DMS 273 treated with DMSO at 0.1 percent for 48 hours (cell line): ENCODE results near the gene DLL1.

Experiments used
- DNase-seq: peaks from one replicate; lab custom pipeline; 2025; lab: John Stamatoyannopoulos, UW

Gene DLL1

DNA sequence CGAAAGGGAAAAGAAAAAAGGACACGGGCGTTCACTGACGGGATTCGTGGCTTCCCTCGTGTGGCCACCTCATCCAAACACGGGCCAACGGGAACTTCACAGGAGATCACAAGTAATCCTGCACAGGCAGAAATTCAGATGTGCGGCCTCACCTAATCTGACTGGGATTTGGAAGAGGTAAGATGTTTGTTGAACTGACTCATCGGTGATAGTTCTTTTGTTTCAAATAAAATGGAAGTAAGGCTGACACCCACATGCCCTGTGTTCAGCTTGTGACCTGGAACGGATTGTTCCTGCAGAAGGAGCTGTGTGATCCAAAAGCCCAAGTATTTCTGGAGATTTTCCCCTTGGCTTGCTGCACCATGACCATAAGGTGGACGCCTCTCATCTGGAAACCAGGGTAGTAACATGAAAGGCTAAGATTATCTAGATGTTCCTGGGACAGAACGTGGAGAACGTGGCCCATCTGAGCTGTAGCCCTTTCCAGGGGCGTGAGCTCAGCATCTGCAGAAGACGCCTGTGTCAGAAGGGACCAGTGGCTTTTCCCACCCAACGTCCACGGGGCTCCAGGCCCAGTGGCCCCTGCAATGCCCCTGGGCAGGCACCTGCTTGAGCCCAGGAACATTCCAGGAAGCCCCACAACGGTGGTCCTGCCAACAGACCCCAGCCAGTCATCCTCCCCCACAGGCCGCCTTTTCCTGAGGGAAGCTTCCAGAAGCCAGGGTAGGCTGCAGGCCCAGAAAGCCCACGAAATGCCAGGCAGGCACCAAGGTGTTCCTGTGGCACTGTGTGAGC is 39.7 kb downstream of the DLL1 start:
- no peak for DNase-seq

DNA sequence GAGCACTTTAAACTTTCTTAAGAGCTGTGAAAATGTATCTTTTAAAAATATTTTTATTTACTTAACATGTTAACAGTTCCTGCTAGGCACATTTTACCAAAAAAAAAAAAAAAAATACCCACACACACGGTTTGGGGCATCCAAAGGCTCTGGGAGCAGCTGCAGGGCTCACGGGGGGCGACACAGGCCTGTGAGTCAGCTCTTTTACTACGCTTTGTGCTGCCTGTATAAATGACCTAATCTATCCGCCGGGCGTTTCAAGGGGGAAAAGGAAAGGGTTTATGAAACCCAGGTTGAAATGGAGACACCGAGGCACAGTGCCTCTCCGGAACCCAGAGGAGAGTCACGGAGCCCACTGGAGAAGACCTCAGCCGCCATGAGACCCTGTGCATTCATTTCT is 40.4 kb downstream of the DLL1 start:
- no peak for DNase-seq

DNA sequence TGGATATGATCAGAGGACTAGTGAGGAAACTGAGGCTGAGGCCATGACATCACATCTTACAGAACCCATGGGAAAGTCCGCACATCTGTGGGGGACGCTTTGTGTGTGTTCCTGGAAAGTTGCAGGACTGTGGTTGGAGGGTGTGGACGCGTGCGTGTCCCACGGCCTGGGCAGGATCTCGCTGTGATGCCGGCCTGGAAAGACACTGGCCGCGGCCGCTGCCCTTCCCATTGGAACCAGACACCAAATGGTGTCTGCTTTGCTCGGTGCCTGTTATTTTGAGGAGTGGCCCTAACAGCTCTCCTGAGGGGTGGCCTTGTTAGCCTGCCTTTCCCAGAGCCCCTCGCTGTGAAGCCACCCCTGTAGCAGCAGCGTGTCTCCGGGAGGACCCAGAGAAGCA is 41.1 kb downstream of the DLL1 start:
- no peak for DNase-seq

DNA sequence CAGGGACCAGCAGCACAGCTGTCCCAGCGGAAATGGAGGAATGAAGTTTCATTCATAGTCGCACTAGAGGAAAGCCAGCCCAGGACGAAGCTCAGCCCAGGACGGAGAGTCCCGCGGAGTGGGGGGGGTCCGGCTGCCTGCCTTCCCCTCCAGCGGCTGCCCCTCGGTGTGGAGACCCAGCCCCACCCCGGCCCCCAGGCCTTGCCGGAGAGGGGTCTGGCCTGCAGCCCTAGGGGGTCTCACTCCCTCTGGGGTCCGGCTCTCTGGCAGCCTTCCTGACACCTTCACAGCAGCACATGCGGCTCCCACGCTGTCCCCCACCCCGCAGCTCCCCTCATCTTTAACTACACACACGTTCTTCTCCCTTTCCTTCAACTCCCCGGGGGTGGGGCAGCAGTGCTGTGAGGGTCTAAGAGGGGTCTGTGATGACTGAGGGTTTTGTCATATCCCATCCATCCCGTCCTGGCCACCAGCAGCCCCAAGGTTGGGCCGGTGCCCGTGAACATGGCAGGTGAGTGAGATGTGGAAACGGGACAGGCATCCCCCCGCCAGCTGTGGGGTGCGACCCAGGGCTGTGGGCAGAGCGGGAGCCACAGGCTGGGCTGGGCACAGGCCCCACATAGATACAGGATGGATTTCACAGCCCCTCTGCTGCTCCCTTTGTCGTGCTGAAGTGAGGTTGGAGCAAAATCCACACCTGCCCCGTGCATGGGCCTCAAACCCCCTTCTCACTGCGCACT is 41.8 kb downstream of the DLL1 start:
- DNase-seq: no peak

DNA sequence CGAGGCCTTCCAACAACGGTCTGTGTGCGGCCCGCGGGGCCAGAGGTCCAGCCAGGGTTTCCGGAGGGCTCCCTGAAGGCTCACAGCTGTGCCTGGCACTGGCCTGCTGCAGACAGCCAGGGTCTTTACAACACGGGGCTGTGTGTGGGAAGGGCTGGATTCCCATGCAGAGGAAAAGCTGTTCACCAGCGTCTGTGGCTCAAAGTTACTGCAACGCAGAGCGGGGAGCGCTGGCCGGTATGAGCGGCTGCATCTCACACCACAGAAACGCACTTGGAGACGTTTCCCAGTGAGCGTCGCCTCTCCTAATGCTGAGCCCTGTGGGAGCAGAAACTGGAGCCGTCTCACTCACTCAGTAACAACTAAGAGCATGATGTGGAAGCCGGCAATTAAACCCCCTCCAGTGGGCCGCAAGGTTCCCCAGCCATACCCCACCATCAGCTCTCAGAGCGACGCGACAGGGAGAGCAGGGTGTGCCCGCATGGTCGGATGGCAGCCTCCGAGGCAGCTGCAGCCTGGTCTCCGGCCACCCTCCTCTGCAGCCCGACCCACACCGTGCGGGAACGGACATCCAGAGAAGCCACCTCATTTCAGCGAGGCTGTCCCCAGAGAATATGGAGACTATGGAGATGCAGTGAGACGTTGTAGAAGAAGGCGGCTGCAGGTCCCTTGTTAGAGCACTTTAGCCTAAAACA is 42.6 kb downstream of the DLL1 start:
- no peak for DNase-seq

DNA sequence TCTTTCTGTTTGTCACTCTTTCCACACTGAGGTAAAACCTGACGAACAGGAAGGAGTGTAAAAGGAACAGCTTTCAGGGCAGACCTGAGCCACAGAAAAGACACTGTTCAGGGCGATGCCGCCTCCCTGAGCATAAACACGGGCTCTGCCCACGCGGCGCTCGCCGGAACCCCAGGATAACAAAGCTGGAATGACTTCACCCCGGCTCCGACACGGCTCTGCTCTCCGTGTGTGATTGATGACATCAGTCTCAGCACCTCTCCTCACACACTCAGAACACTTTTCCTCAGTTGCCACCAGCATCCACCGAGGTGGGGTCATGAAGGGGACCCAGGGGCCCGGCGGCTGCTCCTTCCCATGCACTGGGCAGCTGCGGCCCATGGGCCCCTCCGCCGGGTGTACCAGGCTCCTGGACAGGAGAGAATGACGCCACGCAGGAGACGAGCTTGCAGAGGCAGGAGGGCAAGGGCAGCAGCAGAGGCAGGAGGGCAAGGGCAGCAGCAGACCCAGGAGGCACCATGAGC is 43.6 kb downstream of the DLL1 start:
- DNase-seq: no peak

DNA sequence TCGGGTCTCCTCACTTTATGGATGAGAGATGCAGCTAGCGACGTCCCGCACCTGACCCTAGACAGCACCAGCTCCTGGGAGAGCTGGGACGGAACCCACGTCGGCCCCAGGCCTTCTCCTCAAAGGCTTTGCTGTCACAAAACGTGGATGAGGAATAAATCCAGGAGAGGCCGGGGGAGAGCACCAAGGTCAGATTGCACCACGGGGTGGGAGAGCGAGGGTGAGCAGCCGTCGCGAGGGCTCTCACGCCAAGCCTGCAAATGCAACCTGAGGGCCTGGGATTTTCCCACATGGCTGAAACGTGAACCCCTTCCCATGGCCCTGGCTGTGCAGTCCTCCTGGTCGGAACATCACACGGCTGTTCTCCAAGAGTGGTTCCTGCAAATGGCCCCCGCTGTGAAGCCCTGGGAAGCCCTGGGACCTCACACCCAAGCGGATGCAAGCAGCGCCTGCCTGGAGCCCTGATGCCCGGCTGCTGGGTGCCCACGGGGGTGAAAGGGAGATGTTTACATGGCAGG is 45.3 kb downstream of the DLL1 start:
- DNase-seq: no peak

DNA sequence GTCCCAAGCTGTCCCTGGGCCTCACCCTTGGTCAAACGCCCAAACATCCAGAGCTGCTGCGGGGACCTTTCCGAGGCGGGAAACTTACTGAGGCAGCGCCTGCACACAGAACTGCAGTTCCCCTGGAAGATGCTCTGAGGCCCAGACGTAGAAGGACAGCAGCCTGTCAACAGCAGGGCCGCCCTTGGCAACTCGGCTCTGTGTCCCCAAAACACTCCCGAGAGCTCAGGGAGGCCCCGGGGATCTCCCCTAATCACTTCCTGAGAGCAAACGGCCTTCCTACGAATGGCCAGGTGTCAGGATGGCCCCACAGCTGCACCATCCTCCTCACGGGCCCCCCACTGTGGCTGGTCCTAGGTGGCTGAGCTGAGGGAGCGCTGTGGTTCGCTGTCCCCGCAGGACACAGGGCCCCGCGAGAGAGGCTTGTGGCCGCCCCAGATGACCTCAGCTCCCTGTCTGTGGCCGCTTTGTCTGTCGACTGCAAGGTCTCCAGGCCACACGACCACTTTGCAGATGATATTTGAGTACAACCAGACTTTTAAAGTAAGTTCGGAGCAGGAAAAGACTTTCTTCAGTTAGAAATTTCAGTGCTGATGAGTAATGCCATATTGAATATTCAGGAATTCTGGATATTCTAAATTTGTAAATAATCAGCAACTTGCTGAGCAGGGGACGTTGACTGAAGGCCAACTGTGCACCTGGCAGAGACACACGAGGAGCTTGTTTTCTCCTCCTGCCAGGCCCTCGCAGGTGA is 46.0 kb downstream of the DLL1 start:
- DNase-seq: no peak

DNA sequence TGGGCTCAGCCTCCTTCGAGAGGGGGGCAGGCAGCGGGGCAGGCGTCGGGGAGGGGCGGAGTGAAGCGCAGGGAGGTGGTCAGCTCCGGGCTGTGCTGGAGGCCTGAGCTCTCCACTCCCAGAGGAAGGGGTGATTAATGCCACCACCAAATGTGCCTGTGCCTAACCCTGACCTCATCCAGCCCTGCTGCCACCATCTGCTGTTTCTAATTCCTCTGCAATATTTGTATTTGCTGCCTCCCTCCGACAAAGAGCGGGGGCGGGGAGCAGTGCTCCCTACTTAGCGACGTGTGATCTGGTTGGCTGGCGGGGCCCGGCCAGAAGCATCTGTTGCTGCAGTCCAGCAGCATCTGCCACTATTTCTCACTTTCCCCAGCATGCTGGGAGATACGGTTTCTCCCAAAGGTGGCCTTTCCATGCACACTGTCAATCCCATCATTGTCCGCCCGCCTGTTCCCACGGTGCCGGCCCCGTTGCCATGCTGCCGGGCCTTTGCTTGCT is 47.0 kb downstream of the DLL1 start:
- peak; percentile 96 for DNase-seq

DNA sequence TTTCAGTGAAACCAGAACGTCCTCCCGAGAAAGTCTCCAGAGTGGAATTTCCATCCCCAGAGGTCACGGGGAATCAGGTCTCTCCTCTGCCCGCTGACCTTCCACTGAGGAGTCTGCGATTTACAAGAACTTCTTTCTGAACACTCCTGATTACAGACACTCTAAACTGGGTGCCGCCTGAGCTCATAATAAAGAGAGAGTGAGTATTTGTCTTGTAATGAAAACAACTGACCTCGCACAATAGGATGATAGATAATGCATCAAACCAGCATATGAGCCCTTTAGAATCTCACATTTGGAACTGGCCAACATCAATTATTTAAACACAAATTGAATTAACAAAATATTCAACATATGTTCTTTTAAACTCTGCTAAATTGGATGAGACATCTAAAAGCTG is 47.5 kb downstream of the DLL1 start:
- no peak for DNase-seq

DNA sequence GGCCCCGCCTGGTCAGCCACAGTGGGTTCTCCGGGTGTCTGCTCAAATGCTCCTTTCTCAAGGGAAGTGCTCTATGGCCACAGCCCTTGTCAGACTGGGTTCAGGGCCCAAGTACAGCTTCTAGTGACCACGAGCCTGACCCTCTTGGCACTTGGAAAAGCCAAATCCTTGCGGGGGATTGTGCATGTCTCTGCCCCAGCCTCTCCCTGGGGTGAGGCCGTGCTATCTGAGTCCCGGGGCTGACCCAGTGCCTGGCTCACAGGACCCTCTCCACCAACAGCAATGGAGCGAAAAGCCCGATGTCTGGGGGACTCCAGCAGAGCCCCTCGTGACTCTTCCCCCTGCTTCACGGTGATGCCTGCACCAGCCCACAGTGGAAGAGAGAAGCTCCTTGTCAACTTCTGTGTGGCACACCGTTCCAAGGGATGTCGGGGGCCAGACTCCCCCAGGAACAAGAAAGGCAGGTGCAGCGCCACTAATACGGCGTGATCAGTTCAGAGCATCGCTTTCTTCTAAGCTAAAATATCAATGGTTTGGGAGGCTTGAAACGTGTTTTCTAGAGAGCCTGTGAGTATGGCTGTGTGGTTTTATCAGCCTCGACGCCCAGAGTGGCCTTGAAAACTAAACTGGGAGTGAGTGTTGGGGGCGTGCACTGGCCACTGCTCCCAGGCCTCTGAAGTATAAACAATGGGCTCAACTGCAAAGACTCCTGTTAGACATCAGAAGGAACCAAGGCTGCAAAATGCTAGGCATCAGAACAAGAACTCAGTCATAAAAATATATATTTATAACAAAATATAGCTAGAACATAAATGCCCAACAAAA is 51.9 kb downstream of the DLL1 start:
- no peak for DNase-seq

DNA sequence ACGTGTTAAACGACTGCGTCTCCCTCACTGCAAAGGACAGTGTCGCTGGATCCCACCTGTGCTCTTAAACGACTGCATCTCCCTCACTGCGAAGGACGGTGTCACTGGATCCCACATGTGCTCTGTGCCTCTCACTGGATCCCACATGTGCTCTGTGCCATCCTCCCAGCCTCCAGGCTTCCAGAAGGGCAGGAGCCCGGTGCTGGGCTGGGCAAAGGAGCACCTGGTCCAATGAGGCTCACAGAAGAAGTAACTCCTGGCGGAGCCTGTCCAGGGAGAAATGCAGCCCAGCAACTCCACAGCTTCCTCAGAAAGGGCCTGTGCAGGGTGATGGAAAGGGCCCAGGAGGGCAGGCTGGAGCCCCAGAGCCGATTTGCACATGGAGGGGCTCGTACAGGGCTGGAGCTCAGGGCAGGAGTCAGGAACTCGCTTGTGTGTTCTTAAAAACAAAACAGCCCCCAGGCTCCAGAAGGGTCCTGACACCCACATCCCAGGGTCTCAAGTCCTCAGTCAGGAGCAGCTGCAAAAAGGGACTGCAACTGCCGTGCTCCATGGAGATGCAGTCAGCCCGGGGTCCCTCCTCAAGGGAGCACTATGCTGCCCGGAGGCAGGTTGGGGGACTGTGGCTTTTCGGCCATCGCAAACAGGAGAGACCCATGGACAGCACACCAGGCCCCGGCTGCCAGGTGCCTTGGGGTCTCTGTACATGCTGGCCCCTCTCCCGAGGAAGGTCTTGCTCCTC is 52.7 kb downstream of the DLL1 start:
- no peak for DNase-seq

DNA sequence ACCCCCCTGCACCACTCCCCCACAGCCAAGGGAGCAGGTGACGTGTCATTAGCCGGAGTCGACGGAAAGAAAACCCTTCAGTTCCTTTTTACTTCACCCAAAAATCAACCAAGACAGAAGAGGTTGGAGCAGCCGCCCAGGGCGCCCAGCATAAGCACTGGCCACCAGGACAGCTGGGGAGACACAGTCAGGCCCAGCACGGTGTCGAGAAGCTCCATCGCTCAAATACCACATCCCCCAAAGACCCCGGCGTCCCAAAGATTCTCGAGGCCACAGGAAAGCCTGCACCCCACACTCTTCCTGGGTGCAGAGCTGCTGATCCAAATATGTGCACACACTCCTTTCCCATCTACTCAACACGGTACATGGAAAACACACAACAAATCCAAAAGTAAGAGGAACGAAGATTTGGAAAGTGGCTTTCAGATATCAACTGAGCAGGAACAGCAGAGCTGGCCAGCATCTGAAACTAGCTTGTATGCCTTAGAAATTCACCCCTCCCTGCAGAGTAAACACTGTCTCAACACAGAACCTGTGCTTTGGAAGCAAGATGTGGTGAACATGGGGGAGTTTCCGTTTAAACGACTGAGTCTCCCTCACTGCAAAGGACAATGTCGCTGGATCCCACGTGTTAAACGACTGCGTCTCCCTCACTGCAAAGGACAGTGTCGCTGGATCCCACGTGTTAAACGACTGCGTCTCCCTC is 54.6 kb downstream of the DLL1 start:
- DNase-seq: no peak

DNA sequence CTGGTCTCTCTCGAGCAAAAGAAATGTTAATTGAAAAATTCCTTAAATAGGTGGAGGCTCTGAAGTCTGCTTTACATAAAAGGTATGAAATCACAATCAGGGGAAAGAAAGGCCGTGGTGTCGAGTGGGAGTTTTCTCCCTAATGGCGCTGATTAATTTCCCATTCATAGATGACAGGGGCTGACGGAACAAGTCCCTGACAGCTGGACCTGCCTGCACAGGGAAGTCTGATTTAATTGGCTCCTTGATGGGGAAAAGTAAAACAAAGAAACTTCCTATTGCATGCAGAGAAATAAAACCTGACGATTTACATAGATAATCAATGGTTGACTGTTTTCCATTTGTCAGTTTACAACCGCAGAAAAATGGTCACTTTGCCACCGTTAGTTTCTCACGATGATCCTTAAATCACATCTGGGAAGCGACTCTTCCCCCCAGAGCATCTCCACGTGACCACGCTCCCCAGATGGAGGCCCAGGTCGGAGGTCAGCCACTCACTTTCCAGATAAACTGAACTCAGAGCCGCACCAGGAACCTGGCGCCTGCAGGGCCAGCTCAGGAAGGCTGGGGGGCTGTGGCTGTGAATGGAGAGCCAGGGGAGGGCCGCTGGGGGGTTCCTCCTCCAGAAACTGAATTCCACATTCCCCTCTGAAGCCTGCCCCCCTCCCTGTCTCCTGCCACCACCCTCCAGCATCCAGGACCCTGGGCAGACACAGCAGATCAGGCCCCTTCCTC is 55.3 kb downstream of the DLL1 start:
- DNase-seq: no peak

DNA sequence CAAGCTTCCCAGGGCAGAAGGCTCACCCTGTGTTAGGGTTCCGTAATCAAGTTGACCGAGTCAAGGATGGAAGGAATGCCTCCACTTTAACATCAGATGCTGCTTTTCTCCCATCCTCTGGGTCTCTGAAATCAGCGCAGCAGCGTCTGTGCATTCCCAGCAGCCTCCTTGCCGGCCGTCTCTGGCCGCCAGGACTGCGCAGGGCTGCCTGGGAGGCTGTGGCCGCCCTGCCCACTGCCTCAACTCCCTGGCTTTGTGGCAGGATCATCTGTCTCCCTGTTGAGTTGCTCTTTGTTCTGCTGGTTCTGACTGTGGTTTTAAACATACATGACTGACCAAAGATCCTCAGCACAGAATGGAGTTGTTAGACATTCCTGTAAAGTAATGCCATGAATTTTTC is 56.5 kb downstream of the DLL1 start:
- DNase-seq: no peak

DNA sequence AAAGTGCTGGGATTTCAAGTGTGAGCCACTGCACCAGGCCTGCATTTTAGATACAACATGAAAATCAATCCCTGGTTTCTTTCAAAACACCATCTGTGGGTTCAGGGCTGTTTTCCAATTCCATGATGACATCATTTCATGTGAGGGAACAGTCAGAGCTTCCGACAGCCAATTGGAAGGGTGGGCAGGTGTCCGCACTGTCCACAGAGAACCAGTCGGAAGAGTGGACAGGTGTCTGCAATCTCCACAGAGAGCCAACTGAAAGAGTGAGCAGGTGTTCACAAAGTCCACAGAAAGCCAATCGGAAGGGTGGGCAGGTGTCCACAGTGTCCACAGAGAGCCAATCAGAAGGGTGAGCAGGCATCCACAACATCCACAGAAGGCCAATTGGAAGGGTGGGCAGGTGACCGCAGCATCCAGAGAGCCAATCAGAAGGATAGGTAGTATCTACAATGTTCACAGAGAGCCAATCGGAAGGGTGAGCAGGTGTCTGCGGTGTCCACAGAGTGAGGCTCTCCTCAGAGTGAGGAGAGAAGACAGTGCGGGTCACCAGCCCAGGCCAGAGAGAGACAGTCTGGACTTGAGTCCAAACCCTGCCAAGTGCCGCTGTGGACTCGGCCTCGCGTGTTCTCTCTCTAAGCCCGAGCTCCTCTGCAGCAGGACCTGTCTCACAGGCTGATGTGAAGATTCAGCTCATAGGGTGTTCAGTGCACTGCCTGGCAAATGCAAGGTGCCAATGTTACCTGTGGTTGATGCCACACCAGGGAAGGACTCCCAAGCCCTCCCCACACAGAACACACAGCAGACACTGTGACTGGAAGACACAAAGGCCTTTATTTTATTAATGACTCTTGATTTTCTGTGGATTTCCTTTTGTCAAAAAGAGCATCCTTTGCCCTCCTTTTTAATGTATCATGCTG is 57.3 kb downstream of the DLL1 start:
- peak; percentile 20 for DNase-seq
